Measurements from ENCODE around the gene LATS2.

LATS2 gene

DNA sequence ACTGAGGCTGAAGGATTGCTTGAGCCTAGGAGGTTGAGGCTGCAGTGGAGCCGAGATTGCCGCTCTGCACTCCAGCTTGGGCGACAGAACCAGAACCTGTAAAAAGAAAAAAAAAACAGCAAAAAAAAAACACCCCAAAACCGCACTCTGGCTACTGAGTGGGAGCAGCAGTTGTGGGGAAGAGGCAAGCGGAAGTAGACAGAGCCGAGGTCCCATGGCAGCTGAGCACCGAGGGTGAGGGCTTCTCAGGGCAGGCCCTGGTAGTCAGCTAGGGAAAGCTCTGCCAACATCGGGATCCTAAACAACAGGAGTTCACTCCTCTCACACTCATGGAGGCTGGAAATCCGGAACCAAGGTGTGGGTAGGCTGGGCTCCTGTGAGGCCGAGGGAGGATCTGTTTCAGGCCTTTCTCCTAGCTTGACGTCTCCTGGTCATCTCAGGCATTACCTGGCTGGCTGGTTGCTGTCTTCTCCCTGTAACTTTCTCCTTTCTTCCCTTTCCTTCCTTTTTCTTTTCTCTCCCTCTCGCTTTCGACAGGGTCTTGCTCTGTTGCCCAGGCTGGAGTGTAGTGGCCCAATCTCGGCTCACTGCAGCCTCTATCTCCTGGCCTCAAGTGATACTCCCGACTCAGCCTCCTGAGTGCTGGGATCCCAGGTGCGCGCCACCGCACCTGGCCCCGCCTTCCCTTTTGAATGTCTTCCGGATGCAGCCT, 15.8 kb upstream of the LATS2 start:
- H3K4me3 ChIP-seq (ENCODE audit: low read depth, low read length): no peak overlapping the region
- TF ChIP-seq, protein P1, sequence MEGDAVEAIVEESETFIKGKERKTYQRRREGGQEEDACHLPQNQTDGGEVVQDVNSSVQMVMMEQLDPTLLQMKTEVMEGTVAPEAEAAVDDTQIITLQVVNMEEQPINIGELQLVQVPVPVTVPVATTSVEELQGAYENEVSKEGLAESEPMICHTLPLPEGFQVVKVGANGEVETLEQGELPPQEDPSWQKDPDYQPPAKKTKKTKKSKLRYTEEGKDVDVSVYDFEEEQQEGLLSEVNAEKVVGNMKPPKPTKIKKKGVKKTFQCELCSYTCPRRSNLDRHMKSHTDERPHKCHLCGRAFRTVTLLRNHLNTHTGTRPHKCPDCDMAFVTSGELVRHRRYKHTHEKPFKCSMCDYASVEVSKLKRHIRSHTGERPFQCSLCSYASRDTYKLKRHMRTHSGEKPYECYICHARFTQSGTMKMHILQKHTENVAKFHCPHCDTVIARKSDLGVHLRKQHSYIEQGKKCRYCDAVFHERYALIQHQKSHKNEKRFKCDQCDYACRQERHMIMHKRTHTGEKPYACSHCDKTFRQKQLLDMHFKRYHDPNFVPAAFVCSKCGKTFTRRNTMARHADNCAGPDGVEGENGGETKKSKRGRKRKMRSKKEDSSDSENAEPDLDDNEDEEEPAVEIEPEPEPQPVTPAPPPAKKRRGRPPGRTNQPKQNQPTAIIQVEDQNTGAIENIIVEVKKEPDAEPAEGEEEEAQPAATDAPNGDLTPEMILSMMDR (IDR thresholded peaks at IDR 0.05; ENCODE audit: low read depth, low read length, missing control alignments): no peak
- in situ Hi-C loops (cut with HindIII; ENCODE audit: low sequenced_read_pairs): no loop called here
- no peak for DNase-seq (ENCODE audit: low read depth)

DNA sequence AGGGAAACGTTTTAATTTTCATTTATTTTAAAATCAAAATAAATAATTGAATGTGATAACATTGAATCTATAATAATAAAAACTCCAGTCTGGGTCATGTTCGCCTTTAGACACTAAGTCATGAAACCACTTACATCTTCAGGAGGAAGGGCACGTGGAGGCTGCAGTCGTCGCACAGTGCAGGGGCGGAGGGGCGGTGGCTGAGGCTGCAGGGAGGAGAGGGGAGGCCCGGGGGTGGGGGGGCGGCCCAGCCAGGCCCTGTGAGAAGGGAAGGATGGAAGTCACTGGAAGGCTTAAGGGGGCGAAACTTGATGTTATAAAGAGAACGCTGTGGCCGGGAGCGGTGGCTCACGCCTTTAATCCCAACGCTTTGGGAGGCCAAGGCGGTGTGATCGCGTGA, 14.9 kb upstream of the LATS2 start:
- in situ Hi-C loops (cut with HindIII; ENCODE audit: low sequenced_read_pairs): no loop called here
- DNase-seq (ENCODE audit: low read depth): no peak
- H3K4me3 ChIP-seq (ENCODE audit: low read depth, low read length): no peak overlapping the region
- TF ChIP-seq, protein P1 (IDR thresholded peaks at IDR 0.05; ENCODE audit: low read depth, low read length, missing control alignments): no peak

GRCh38 chr13:21075379-21076249, 14.2 kb upstream of the LATS2 start:
- no peak for DNase-seq (ENCODE audit: low read depth)
- TF ChIP-seq, protein P1 (IDR thresholded peaks at IDR 0.05; ENCODE audit: low read depth, low read length, missing control alignments): no peak
- H3K4me3 ChIP-seq (ENCODE audit: low read depth, low read length): peak overlapping the region; percentile 37
- in situ Hi-C loops (cut with HindIII; ENCODE audit: low sequenced_read_pairs): no loop called here

GRCh38 chr13:21075011-21075378, 13.6 kb upstream of the LATS2 start:
- no peak for DNase-seq (ENCODE audit: low read depth)
- in situ Hi-C loops (cut with HindIII; ENCODE audit: low sequenced_read_pairs): no loop called here
- H3K4me3 ChIP-seq (ENCODE audit: low read depth, low read length): no peak overlapping the region
- TF ChIP-seq, protein P1 (IDR thresholded peaks at IDR 0.05; ENCODE audit: low read depth, low read length, missing control alignments): no peak

DNA sequence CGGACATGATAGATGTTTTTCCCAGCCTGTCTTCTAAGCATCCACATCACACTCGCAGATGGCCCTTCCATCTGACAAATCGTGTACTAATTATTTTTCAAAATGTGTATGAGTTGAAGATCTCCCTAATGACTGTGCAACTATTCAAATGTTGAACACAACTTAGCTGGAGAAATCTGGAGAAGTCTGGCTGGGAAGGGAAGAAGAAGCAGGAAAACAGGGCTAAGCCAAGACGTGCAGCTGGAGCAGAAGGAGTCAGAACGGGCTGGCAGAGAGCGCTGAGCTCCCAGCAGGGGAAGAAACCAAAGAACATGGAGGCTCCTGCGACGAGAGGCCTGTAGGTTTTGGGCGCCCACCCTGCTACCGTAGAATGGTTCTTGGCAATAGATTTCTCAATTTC, 13.2 kb upstream of the LATS2 start:
- TF ChIP-seq, protein P1 (IDR thresholded peaks at IDR 0.05; ENCODE audit: low read depth, low read length, missing control alignments): no peak
- DNase-seq (ENCODE audit: low read depth): no peak
- in situ Hi-C loops (cut with HindIII; ENCODE audit: low sequenced_read_pairs): no loop called here
- H3K4me3 ChIP-seq (ENCODE audit: low read depth, low read length): no peak overlapping the region

GRCh38 chr13:21071924-21072323, 10.5 kb upstream of the LATS2 start:
- TF ChIP-seq, protein P1 (IDR thresholded peaks at IDR 0.05; ENCODE audit: low read depth, low read length, missing control alignments): no peak
- no peak overlapping the region for H3K4me3 ChIP-seq (ENCODE audit: low read depth, low read length)
- DNase-seq (ENCODE audit: low read depth): no peak
- in situ Hi-C loops (cut with HindIII; ENCODE audit: low sequenced_read_pairs): no loop called here

Measured in astrocyte of the cerebellum (primary cell).